Measurements from ENCODE around the gene PIP4K2B.

The PIP4K2B gene

DNA sequence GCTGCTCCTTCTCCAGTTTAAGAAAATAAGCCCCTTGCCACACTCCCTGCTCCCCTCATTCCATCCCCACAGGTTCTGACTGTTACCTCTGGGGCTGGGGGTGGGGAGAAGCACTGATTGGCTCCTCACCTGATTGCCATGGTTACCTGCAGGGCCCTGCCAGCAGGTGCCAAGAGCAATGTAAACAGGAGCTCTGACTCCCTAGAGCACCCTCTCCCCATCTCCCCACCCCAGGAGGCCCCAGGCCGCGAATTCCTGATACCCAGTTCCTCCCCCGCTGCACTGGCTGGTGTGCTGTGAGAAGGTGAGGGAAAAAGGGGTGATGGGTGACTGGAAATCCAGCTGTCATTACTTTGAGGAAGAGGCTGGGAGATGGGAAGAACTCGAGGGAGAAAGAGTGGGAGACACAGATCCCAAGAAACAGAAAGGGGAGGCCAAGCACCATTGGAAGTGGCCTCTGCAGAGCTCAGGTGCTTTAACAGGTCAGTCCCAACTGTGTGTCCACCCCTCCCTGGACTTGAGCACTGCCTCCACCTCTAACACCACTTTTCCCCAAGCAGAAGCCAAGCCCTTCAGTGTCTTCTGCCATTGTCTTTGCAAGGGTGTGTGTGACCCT, 55.7 kb downstream of the PIP4K2B start:
- peak; percentile 58 for DNase-seq

DNA sequence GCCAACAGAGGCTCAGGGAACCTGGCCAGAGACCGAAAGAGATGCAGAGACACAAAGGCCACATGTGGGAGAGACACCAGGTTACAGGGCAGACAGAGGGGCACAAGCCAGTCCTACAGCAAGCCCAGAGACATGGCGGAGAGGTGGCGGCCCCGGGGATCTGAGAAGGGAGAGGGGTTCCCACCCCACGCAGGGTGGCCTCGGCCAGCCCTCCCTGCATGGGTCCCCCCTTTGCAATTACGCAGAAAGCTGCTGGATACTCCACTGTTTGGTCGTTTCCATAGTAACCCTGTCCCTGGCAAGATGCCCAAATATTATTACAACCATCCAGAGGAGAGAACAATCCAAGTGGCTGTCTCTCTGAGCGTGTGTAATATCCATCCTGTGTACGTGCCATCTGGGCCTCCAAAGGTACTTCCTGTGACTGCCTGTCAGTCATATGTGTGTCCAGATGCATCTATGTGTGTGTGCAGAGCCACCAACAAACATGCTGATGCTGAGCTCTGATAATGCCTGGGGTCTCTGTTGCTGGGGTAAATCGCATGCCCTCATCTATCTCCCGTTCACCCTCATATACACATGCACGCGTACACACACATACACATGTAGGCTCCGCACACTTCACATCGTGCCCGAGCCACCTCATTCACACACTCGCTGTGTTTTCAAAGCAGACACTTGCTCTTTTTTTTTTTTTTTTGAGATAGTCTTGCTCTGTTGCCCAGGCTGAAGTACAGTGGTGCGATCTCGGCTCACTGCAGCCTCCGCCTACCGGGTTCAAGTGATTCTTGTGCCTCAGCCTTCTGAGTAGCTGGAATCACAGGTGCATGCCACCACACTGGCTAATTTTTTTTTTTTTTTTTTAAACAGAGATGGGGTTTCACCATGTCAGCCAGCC, 56.7 kb downstream of the PIP4K2B start:
- peak; percentile 65 for DNase-seq

DNA sequence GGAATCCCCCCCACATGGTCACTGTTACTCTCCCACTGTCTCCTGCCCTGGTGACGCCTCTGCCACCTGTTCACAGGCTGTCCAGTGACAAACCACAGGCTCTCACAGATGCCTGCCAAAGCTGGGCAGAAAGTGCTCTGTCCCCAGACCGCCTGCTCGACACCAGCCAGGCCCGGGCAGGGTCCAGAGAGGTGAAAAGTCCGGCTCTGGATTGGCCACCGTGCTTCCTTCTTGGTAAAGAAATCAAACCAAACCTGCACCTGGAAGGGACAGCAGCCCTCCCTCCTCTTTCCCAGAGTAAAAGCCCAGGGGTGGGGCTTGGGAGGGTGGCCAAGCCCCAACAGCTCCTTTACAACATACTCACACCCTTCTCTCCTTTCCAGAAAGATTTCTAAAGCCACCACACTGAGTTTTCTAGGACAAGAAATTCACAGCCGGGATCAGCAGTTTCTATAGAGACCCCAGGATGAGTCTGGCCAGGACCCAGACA, 57.4 kb downstream of the PIP4K2B start:
- no peak for DNase-seq

DNA sequence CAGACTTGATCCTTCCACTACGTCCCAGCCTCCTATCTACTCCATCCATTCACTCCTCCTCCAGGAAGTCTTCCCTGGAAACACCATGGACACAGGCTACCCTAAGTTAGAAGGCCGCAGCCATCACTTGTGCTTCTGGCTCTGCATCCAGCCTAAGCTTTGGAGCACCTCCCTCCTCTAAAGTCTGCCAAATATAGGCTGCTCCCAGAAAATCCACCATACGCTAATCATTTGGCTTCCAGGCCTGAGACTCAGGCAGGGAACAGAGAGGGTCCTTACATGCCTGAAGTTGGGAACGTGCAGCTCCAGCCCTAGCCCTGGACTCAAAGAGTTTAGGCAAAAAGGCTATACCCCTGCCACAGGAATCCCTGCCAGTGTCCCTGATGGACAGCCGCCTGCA, 57.9 kb downstream of the PIP4K2B start:
- DNase-seq = no peak

DNA sequence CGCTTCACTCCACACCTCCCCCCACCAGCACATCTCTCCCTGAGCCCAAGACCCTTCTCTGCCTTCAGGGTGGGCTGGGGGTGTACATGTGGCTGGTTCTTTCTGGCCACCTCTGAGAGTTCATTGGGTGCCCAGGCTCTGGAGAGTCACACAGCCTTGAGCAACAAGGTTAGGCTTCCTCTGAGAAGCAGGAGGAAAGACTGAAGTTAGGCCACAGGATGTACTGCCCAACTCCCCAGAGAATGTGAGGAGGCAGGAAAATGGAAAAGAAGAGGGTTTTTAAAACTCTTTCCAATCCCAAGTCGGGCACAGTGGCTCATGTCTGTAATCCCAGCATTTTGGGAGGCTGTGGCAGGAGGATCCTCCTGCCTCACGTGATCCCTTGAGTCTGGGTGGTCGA, 58.5 kb downstream of the PIP4K2B start:
- DNase-seq = no peak

DNA sequence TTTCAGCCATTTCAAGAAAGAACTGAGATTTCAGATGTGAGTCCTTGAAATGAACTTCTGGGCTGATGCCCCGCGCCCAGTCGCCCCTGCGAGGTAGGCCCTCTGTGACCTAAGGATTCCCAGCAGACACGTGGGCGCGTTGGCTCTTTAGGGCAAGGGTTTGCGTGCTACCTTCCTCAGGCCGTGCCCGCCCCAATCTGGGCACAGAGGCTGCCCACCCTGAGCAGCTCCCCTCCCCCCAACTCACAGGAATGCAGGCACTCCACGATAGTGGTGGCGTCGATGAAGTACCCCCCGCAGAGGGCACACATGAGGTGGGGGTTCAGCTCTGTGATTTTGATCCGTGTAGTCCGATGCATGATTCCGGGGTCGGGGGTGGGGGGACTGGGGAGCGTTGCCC, 59.3 kb downstream of the PIP4K2B start:
- DNase-seq = no peak

DNA sequence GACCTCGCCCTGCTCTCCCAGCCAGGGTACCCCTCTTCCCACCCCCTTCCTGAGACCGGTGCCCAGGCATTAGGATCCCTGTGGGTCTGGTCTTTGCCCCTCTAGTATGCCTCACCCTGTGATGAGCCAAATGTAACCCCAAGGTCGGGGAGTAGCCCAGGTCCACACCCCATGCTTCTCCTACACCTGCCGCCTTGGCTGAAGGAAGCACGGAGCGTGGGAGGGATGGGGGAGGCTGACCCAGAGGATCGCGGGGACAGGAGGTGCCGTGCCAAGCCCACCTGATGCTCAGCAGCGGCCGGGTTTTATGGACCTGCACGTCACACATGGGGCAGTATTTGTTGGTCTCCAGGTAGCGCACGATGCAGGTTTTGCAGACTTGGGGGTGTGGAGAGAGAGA, 60.1 kb downstream of the PIP4K2B start:
- no peak for DNase-seq

DNA sequence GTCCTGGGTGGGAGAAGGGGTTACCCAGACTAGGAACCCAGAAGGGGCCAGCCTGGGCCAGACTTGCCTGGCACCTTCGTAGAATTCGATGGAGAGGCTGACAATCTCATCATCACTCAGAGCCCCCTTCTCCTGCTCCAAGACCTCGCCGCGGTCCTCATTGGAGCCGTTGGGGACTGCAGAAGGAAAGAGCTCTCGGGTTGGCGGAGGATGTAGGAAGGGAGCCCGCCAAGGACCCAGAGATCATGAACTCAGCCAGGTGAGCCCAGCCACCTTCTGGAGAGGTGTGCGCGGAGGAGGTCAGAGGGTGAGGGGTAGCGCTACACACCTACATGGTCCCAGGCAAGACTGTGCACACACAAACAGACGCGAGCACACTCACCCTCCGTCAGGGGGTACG, 60.7 kb downstream of the PIP4K2B start:
- no peak for DNase-seq

DNA sequence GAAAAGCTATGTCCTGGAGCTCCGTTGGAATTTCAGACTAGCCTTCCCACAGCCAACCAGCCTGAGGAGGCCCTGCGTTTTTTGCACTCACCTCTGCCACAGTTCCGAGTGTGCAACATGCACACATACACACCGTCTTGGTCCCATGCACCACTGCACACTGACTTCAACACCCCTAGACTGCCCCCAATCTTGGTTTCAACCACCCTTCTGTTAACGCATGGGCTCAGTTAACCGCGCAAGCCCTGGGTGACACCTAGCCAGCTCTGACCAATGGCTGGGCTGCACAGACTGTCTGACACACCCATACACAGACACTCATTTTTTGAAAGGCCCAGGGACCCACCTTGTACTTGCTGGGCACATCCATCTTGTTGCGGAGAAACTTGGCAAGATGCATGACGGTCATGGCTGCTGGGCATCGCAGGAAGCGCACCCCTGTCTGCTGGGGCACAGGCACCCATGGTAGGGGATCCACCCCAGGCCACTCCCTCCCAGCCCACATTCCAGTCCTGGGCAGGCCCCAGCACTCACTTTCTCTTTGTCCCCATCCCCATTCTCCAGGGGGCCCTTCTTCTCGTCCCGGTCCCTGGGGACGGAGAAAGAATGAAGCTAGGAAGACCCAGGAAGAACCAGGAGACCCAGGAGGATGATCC, 61.2 kb downstream of the PIP4K2B start:
- DNase-seq = no peak

DNA sequence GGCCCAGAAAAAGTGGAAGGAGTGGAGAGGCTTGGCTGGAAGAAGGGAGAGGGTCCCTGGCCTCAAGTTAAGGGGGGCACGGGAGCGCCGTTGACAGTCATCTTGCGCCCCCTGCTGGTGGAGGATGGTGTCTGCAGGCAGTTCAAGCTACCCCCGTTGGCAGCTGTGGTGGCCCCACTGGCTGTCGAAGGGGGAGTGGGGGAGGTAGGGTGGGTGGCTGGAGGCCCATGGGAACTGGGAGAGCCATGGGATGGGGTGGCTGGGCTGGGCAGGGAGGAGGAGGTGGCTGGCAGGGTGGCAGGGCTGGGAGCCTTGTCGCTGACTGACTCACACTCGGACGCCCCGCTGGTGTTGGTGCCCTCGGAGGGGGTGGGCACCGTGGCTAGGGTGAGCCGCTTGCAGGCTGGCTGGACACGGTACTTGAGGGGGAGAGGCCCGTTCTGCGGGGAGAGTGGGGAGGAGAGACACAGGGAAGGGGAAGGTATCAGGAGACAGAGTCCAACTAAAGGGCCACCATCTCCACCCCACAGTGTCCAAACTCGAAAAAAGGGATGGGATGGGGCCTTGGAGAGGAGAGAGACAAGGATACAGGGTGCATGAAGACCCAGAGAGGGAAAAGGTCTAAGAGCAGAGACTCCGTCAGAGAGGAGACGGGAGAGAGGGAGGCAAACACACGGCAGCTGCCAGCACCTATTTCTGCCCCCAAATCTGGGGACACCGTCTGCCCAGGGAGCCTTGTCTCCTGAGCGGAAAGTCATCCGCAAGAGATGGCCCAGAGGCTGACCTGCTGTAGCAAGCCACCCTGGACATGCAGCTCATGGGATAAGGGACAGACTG, 64.0 kb downstream of the PIP4K2B start:
- peak; percentile 42 for DNase-seq

DNA sequence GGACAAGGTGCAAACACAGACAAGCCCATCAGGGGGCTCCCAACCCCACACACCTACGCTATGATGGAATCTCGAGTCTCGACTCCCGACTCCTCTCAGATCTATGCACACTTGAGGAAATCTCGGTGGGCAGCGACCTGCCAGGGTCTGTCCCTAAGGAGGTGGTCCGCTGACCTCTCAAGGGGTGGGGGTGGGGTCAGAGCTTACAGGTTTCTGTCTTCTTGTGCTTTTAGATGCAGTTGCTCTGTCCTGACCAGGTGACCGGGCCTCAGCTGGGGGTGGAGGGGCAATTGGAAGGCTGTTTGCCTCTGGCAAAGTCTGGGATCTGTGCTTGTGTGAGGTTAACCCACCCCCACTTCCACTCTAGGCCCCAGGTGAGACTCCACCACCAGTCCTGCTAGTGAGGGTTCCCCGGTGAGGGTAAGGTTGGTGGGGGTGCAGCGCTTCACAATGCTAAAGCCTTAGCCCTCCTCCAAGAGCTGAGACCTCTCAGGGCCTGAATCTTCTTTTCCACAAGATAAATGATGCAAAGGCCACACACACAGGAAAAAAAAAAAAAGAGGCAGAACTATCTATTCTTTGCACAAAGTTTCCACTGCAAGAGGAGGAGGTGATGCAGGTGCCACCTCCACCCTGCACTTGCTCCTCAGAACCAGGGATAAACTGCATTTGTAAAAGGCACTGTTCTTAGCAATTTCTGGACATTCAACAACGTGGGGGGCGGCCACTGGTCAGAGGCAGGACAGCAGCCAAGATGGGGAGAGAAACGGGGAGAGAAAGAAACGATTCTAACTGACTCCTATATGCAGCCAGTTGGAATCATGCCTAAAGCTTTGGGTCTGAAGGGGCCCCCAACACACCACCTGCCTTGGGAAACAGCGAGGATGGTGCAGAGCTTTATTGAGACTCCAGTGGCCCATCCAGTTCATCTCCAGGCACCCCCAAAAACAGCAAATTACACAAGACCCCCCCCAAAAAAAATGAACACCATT, 65.1 kb downstream of the PIP4K2B start:
- no peak for DNase-seq

DNA sequence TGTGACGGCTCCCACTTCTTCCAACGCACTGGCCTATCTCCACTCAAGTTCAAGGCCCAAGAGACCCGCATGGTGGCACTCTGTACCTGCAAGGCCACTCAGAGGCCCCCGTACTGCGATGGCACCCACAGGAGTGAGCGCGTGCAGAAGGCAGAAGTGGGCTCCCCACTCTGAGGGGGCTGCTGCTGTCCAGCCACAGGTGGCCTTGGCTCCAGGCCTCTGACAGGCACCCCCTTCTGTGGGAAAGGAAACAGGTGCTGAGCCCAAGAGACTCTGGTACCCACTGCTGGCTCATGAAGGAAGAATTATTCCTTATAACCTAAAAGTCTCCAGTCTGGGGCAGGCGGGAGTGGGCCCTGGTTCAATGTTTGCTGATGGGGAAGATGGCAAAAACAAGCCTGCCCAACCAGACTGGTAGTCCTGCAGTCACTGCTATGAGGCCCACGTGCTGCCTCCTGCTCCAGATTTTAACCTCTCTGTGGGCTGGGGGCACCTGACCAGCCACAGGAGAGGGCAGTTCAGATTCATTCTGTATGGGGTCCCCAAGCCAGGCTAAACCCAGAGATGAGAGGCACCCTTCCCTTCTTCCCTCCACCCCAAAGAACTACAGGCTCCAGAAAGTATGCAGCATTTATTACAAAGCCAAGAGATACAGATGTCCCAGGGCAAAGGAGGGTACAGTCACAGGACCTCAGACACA, 65.9 kb downstream of the PIP4K2B start:
- DNase-seq = no peak

DNA sequence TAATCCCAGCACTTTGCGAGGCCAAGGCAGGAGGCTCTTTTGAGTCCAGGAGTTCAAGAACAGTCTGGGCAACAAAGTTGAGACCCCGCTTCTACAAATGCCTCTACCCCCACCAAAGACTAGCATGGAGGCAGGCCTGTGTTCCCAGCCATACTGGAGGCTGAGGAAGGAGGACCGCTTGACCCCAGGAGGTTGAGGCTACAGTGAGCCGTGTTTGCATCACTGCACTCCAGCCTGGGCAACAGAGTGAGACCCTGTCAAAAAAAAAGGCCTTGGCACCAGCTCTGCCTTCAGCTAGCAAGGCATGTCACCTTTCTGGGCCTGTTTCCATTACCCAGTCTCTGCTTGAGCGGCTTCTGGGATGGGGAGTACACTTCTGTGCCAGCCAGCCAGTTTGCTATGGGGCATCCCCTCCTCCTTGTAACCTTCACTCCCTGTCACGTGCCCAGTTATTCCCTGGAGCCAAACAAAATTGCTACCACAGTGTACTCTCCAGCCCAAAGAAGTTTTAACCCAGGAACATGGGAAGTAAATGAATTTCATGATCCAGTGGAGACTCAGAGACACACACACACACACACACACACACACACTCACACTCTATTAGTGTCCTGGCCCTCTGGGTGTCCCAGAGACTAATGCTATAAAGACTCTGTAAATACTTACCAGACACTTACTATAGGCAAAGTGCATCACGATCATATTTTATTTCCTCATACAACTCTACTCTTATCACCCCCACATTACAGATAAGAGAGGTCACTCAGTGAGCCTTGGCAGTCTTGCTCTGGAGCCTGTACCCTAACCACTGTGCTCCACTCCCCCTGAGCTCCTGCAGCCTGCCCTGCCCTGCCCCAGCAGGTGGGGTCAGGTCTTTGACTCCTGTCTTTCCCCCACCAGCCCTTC, 66.7 kb downstream of the PIP4K2B start:
- no peak for DNase-seq

DNA sequence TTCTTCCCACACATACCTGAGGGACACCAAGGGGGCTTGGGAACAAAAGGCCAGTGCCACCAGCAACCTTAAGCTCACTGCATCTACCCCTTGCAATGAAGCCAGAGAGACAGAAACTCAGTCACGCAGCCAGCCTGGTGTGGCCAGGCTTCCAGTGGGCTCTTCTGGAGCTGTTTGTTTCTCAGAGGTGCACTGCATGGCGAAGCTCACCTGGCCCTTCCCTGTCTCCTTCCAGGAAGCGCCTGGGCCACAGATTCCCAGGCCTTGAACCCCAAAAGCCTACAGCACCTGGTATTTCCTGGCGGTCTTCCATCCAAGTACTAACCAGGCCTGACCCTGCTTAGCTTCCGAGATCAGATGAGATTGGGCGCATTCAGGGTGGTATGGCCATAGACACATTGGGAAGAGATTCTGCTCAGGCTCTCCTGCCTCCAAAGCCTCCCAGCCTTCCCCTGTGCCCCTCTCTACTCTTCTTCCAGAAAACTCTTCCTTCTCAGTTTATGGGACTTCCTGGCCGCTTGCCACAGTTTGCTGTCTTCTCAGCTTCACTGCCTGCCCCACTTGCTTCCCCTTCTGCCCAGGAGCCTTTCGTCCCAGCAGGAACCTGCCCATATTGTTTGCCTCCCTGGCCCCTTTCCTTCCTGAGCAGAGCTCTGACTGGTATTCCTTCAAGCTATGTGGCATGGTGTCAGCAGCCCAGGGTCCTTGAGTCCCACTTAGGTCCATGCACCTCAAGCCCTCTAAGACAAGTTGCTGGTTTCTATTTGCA, 67.6 kb downstream of the PIP4K2B start:
- DNase-seq = no peak

DNA sequence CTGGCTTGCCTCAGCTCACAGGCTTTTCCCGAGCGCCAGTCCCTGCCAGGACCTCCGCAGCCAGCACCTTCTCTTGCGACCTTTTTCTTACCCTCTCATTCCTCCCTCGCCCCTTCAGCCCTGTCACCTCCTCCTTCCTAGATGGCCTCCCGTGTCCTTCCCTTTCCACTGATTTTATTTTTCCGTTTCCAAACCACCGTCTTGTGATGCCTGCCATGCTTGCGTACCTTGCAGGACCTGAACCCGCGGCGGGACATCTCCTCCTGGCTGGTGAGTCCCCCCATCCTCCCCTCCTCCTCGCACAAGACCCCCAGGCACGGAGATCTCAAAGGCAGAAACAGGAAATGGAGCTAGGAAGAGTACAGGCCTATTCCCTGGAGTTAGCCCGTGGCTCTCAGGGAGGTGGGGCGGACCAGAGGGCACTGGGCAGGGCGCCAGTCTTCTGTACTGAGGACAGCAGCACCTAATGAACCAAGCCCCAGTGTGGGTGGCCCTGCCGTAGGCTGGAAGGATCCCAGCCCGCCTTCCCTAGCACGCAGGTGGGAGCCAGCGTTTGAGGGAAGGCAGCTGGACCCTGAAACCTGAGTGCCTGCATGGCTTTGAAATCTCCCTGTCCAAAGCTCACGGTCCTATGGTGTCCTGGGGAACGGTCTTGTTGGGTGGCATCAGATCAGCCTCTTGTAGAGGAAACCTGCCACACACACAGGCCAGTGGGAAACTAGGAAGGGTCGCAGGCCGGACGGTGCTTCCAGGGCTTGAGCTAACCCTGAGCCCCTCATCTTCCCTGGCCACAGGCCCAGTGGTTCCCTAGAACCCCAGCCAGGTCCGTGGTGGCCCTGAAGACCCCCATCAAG, 68.6 kb downstream of the PIP4K2B start:
- peak; percentile 54 for DNase-seq

DNA sequence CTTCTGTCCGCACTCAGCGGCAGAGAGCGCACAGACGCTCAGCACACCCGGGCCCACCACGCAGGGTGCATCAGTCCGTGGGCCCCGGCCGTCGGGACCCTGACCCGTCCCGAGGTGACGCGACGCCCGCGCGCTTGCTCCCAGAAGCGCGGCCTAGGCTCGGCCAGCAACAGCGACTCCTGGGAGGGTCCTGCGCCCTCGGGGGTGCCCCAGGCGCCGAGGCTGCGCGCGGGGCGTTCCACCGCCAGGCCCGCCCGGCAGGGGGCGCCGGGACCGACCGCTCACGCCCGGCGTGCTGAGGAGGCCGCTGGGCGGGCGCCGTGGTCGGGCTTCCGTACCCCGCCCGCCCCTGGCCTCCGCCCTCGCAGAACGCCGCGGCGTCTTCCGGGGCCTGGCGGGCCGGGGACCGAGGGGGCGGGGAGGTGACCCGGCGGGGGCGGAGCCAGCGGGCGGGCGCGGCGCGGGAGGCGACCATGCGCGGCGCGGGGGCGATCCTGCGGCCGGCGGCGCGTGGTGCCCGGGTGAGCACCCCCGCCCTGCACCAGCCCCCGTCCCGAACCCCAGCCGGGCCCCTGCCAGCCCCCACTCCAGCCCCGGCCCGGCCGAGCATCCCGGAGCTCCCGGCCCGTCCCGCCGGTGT, 69.3 kb downstream of the PIP4K2B start, which contains the start of gene CISD3:
Gene CISD3, plus strand, starts transcription at position 456 of the 640 bp plus-strand sequence. Its CDS starts 18 bp downstream, at position 474.
- peak; percentile 85 for DNase-seq

DNA sequence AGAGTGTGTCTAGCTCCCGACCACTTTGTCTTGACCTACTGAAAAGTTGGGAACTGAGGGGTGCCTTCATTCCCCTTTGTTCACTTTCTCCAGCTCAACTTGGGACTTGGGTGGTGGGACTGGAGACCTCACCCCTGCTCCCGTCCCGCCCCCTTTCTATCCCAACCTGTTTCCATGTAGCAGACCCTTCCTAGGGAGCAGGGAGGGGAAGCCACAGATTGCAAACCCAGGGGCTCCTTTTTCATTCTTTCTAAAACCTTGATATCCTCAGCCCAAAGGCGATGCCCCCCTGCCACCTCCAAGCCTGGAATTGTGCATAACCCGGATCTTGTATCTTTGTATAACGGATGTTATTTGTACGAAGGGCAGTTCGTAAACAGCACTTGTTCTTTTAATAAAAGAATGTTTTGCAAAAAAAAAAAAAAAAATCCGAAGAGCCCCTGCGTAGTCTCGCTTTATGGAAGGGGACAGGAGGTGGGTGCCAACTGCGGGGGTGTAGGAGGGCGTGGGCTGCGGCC, 69.9 kb downstream of the PIP4K2B start:
- DNase-seq = no peak

Data from NCI-H510A treated with DMSO at 0.1 percent for 48 hours (cell line).